ENCODE results near the gene KRT8.
"Not testable (repeated sequence)": the region's sequence is repeated elsewhere in the genome, so short reads cannot be mapped to it uniquely, and the experiment has no call there.

- not testable (repeated sequence) for TF ChIP-seq CTCF, POLR2A (IDR thresholded peaks at IDR 0.05)
Observed at GRCh38 chr12:52904509-52905300, at the start of gene KRT8.

Data from lower leg skin (tissue), 3 donors.